GM12875 (cell line): Measurements from ENCODE around the gene LRRK1.

ENCODE experiments used
- H3K4me3 ChIP-seq: one replicate; pipeline ENCODE4 v1.5.1; 2011; ENCODE audit warnings: low read depth, low read length, control low read depth
- CTCF ChIP-seq: IDR thresholded peaks from 2 replicates; pipeline ENCODE4 v1.5.1; 2011; ENCODE audit warnings: low read depth, mild to moderate bottlenecking, control low read depth, inconsistent platforms, low read length, moderate library complexity, borderline replicate concordance; ENCODE audit not compliant: insufficient read depth

LRRK1 gene

GRCh38 chr15:100959066-100960050 is 40.2 kb downstream of the LRRK1 start:
- no peak for TF ChIP-seq CTCF
- no peak overlapping the region for H3K4me3 ChIP-seq

DNA sequence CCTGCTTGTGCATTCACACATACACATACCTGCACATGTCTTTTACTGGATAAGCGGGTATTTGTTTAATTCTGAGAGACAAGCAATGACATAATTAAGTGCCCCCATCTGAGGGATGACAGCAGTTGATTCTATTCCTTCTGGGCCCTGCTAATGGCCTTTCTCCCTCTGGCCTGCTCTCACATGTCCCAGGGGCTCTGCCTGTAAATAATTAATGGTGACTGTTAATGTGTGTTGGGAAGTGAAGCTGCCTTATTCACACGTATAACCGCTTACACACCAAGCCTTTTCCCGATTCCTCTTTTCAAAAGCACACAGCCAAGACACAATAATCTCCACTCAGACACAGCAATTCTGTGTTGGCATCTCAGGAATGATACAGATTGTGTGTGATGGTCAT is 47.8 kb downstream of the LRRK1 start:
- TF ChIP-seq CTCF: no peak
- no peak overlapping the region for H3K4me3 ChIP-seq

DNA sequence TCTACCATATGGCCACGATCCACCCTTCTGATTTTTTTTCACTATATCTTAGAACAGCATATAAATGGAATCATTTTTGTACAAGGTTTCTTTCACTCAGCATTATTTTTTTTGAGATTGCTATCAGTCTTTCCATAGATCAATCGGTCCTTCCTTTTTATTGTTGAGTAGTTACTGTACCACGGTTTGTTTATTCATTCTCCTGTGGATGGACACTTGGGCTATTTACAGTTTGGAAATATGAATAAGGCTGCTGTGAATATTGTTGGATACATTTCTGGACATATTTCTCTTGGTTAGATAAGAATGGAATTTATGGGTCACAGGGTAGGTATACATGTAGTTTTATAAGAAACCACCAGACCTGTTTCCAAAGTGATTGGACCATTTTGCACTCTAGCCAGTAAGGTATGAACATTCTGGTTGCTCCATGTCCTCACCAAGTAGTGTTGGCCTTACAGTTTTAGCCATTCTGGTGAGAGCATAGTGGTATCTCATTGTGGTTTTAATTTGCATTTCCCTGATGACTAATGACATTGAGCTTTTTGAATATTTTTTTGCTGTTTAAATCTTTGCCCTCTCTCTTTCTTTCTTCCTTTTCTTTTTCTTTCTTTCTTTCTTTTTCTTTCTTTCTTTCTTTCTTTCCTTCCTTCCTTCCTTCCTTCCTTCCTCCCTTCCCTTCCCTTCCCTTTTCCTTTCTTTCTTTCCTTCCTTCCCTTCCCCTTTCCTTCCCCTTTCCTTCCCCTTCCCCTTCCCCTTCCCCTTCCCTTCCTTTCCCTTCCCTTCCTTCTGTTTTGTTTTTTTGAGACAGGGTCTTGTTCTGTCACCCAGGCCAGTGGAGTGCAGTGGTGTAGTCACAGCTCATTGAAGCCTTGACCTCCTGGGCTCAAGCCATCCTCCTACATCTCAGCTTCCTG is 49.2 kb downstream of the LRRK1 start:
- TF ChIP-seq CTCF: no peak
- no peak overlapping the region for H3K4me3 ChIP-seq

DNA sequence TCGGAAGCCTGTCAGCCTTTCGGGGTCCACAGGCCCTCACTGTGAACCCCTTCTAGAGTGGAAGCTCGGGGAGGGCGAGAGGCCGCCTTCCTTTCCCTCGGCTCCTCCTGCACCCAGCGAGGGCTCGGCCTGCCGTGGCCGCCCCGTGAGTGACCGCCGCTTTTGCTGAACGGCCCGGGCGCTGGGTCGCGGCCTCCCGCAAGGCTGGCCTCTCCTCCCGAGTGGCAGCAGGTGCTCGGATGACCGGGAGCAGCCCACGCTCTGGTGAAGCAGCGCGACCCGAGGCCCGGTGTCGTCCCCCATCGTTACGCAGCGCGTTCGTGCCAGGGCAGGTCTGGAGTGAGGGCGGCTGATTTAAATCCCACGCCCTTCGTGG is 53.8 kb downstream of the LRRK1 start:
- H3K4me3 ChIP-seq: no peak overlapping the region
- TF ChIP-seq CTCF: no peak

DNA sequence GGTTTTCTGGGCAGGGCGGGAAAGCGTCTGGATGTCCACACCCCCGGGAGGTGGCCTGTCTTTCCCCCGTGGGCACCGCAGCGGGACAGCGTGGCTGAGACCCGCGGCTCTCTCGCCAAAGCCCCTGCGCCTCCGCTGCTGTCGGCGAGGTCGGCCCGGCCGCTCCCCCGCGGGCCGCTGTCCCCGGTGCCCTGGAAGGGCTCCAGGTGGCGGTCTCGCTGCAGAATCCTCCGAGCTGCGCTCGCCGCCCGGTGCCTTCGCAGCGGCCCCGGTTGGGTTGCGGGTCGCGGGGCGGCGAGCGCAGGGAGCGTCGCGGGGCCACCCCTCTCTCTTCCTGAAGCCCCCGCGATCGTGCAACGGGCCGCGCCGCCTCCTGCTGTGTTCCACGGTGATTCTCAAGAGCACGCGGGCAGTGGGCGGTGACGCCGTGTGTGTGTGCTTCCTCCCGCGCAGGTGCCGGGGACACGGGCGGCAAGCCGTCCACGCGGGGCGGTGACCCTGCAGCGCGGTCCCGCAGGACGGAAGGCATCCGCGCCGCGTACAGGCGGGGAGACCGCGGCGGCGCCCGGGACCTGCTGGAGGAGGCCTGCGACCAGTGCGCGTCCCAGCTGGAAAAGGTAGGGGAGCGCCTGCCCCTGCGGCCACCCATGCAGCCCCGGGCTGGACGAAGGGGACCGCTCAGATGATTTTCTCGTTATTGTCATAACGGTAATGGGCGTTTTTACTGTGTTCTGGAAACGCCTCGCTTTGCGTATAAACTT is 54.4 kb downstream of the LRRK1 start:
- H3K4me3 ChIP-seq: no peak overlapping the region
- TF ChIP-seq CTCF: no peak

- no peak overlapping the region for H3K4me3 ChIP-seq
- no peak for TF ChIP-seq CTCF
Observed at GRCh38 chr15:100975043-100975442, 55.9 kb downstream of the LRRK1 start.
